Activated CD4-positive, alpha-beta T cell treated with anti-CD3 and anti-CD28 coated beads, Interleukin-2, amount 50 U/mL, for 24 hours (primary cell): ENCODE measurements around the gene SLC25A52.
"Not testable (repeated sequence)": the region's sequence is repeated elsewhere in the genome, so short reads cannot be mapped to it uniquely, and the experiment has no call there.

Source experiments
- DNase-seq, 2 donors: peaks; one replicate each; pipeline ENCODE4 v3.0.0-alpha.2; 2020; ENCODE audit warnings: low read depth in 1 of 2, low spot score in 1 of 2

SLC25A52 gene

GRCh38 chr18:31760695-31761094 is at the start of gene SLC25A52:
TSS of gene SLC25A52 (minus strand) at chr18:31760880. CDS start at chr18:31760661, 219 bp downstream.
- DNase-seq = no peak

- not testable (repeated sequence) for DNase-seq
Measured at GRCh38 chr18:31809049-31809448, 48.4 kb upstream of the SLC25A52 start.

GRCh38 chr18:31801078-31801477 is 40.4 kb upstream of the SLC25A52 start:
- no peak for DNase-seq

GRCh38 chr18:31799257-31799656 is 38.6 kb upstream of the SLC25A52 start:
- not testable (repeated sequence) for DNase-seq

- no peak for DNase-seq
Measured at GRCh38 chr18:31798399-31798798, 37.7 kb upstream of the SLC25A52 start.

GRCh38 chr18:31795747-31796146 is 35.1 kb upstream of the SLC25A52 start:
- DNase-seq = no peak

GRCh38 chr18:31793531-31793930 is 32.9 kb upstream of the SLC25A52 start:
- no peak for DNase-seq

GRCh38 chr18:31792580-31792911 is 31.9 kb upstream of the SLC25A52 start:
- no peak for DNase-seq

GRCh38 chr18:31791817-31792579 is 31.3 kb upstream of the SLC25A52 start:
- no peak for DNase-seq

GRCh38 chr18:31789409-31789808 is 28.7 kb upstream of the SLC25A52 start:
- no peak for DNase-seq

GRCh38 chr18:31783059-31783458 is 22.4 kb upstream of the SLC25A52 start:
- DNase-seq = no peak

- DNase-seq = no peak
Measured at GRCh38 chr18:31778391-31778950, 17.8 kb upstream of the SLC25A52 start.

GRCh38 chr18:31776093-31776492 is 15.4 kb upstream of the SLC25A52 start:
- no peak for DNase-seq

GRCh38 chr18:31774962-31775361 is 14.3 kb upstream of the SLC25A52 start:
- DNase-seq = no peak

GRCh38 chr18:31774477-31774785 is 13.8 kb upstream of the SLC25A52 start:
- DNase-seq = no peak

- no peak for DNase-seq
Measured at GRCh38 chr18:31773774-31774476, 13.2 kb upstream of the SLC25A52 start.

- no peak for DNase-seq
Measured at GRCh38 chr18:31772699-31773098, 12.0 kb upstream of the SLC25A52 start.

- DNase-seq = no peak
Measured at GRCh38 chr18:31750273-31750672, 10.4 kb downstream of the SLC25A52 start.

- DNase-seq = no peak
Measured at GRCh38 chr18:31746396-31746795, 14.3 kb downstream of the SLC25A52 start.

- no peak for DNase-seq
Measured at GRCh38 chr18:31744321-31745067, 16.2 kb downstream of the SLC25A52 start.

- DNase-seq = not testable (repeated sequence)
Measured at GRCh38 chr18:31743600-31743999, 17.1 kb downstream of the SLC25A52 start.
